ENCODE data around the gene ATP2B1. TPM values are rescaled to one million over a fixed set of nuclear protein-coding genes. Genes with fewer than 3 reads are reported as not detected.
A peak's percentile ranks its signal among the peaks of the same experiment; 100 is the strongest.

ATP2B1 gene
- total and polyA plus RNA-seq, 2 of the 13 experiments (the other 11 are each of a cell fraction or from before 2014, with no cell fraction given): 12.1 to 60.2 TPM

DNA sequence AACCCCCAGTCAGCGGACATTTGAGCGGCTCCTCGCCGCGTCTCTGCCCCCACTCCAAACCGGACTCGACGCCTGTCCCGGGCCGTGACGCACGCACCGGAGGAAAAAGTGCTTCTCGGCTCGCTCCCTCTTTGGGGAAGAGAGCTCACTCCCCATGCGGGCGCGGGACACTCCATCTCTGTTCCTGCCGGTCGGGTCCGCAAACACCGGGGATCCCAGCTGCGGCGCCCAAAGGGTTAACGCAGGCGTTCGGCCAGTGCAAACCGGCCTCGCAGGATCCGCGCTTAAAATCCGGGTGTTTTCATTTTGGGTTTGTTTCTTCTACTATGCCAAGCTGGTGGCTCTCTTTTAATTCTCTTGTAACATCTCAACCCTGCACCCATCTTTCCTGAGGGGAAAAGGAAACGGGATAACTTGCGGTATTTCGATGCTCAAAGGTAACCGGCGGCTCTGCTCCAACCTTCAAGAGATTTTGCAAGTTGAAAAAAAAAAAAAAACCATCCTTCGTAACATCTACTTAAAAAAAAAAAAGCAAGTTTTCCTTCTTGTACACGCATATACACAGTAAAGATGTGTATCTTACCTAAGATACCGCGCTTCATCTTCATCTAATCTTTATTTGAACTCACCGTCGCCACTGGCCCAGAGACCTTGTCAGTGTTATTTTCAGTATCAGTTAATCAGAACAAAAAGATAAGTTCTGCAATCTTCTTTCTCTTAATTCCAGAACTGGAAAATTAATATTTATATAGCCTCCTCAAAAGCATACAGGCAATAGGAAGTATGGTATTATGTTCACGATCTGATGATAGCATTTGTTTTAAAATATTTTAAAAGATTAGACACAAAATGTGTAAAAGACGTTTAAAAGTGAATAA, 1.6 kb upstream of the ATP2B1 start (continued):
- TF ChIP-seq, protein P1, sequence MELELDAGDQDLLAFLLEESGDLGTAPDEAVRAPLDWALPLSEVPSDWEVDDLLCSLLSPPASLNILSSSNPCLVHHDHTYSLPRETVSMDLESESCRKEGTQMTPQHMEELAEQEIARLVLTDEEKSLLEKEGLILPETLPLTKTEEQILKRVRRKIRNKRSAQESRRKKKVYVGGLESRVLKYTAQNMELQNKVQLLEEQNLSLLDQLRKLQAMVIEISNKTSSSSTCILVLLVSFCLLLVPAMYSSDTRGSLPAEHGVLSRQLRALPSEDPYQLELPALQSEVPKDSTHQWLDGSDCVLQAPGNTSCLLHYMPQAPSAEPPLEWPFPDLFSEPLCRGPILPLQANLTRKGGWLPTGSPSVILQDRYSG (CRISPR knock-in tag; IDR thresholded peaks at IDR 0.05): no peak
- TF ChIP-seq ZNF20 (CRISPR knock-in tag; IDR thresholded peaks at IDR 0.05): no peak
- no peak for TF ChIP-seq ZNF619 (CRISPR knock-in tag; IDR thresholded peaks at IDR 0.05)
- no peak for TF ChIP-seq RORA (CRISPR knock-in tag; IDR thresholded peaks at IDR 0.05)
- TF ChIP-seq, protein P2, sequence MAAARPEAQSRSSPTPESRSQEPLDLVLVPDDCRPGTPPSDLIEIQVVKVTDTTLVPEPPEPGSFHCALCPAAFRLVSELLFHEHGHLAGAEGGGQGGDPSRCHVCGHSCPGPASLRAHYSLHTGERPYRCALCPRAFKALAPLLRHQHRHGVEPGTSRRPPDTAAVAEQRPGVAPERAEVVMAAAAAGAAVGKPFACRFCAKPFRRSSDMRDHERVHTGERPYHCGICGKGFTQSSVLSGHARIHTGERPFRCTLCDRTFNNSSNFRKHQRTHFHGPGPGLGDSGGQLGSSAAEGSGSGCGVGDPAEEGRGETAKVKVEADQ (CRISPR knock-in tag; IDR thresholded peaks at IDR 0.05; ENCODE audit: borderline replicate concordance): 0 out of 2 replicates have a peak, but pooled peaks have one; percentile 4
- TF ChIP-seq, protein P3, sequence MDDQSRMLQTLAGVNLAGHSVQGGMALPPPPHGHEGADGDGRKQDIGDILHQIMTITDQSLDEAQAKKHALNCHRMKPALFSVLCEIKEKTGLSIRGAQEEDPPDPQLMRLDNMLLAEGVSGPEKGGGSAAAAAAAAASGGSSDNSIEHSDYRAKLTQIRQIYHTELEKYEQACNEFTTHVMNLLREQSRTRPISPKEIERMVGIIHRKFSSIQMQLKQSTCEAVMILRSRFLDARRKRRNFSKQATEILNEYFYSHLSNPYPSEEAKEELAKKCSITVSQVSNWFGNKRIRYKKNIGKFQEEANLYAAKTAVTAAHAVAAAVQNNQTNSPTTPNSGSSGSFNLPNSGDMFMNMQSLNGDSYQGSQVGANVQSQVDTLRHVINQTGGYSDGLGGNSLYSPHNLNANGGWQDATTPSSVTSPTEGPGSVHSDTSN (CRISPR knock-in tag; IDR thresholded peaks at IDR 0.05; ENCODE audit: borderline replicate concordance): no peak
- TF ChIP-seq, protein P4, sequence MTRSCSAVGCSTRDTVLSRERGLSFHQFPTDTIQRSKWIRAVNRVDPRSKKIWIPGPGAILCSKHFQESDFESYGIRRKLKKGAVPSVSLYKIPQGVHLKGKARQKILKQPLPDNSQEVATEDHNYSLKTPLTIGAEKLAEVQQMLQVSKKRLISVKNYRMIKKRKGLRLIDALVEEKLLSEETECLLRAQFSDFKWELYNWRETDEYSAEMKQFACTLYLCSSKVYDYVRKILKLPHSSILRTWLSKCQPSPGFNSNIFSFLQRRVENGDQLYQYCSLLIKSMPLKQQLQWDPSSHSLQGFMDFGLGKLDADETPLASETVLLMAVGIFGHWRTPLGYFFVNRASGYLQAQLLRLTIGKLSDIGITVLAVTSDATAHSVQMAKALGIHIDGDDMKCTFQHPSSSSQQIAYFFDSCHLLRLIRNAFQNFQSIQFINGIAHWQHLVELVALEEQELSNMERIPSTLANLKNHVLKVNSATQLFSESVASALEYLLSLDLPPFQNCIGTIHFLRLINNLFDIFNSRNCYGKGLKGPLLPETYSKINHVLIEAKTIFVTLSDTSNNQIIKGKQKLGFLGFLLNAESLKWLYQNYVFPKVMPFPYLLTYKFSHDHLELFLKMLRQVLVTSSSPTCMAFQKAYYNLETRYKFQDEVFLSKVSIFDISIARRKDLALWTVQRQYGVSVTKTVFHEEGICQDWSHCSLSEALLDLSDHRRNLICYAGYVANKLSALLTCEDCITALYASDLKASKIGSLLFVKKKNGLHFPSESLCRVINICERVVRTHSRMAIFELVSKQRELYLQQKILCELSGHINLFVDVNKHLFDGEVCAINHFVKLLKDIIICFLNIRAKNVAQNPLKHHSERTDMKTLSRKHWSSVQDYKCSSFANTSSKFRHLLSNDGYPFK (CRISPR knock-in tag; IDR thresholded peaks at IDR 0.05; ENCODE audit: borderline replicate concordance): peak; percentile 27; the same call in 1 of the 2 replicates
- TF ChIP-seq NCOR1 (IDR thresholded peaks at IDR 0.05; ENCODE audit: borderline replicate concordance, low read length): no peak
- no peak for TF ChIP-seq CCAR2 (optimal IDR thresholded peaks at IDR 0.05; ENCODE audit: low read depth, low read length)
- TF ChIP-seq, protein P5, sequence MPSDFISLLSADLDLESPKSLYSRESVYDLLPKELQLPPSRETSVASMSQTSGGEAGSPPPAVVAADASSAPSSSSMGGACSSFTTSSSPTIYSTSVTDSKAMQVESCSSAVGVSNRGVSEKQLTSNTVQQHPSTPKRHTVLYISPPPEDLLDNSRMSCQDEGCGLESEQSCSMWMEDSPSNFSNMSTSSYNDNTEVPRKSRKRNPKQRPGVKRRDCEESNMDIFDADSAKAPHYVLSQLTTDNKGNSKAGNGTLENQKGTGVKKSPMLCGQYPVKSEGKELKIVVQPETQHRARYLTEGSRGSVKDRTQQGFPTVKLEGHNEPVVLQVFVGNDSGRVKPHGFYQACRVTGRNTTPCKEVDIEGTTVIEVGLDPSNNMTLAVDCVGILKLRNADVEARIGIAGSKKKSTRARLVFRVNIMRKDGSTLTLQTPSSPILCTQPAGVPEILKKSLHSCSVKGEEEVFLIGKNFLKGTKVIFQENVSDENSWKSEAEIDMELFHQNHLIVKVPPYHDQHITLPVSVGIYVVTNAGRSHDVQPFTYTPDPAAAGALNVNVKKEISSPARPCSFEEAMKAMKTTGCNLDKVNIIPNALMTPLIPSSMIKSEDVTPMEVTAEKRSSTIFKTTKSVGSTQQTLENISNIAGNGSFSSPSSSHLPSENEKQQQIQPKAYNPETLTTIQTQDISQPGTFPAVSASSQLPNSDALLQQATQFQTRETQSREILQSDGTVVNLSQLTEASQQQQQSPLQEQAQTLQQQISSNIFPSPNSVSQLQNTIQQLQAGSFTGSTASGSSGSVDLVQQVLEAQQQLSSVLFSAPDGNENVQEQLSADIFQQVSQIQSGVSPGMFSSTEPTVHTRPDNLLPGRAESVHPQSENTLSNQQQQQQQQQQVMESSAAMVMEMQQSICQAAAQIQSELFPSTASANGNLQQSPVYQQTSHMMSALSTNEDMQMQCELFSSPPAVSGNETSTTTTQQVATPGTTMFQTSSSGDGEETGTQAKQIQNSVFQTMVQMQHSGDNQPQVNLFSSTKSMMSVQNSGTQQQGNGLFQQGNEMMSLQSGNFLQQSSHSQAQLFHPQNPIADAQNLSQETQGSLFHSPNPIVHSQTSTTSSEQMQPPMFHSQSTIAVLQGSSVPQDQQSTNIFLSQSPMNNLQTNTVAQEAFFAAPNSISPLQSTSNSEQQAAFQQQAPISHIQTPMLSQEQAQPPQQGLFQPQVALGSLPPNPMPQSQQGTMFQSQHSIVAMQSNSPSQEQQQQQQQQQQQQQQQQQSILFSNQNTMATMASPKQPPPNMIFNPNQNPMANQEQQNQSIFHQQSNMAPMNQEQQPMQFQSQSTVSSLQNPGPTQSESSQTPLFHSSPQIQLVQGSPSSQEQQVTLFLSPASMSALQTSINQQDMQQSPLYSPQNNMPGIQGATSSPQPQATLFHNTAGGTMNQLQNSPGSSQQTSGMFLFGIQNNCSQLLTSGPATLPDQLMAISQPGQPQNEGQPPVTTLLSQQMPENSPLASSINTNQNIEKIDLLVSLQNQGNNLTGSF (CRISPR knock-in tag; IDR thresholded peaks at IDR 0.05): no peak
- no peak for TF ChIP-seq RAD51 (IDR thresholded peaks at IDR 0.05; ENCODE audit: borderline replicate concordance)
- peak; percentile 50 for TF ChIP-seq U2AF1 (optimal IDR thresholded peaks at IDR 0.05; ENCODE audit: low read depth, low read length)
- TF ChIP-seq, protein P6, sequence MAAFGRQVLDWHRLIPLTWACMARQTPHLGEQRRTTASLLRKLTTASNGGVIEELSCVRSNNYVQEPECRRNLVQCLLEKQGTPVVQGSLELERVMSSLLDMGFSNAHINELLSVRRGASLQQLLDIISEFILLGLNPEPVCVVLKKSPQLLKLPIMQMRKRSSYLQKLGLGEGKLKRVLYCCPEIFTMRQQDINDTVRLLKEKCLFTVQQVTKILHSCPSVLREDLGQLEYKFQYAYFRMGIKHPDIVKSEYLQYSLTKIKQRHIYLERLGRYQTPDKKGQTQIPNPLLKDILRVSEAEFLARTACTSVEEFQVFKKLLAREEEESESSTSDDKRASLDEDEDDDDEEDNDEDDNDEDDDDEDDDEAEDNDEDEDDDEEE (CRISPR knock-in tag; IDR thresholded peaks at IDR 0.05): no peak
- TF ChIP-seq SRY (CRISPR knock-in tag; IDR thresholded peaks at IDR 0.05): peak; percentile 56; the same call in 1 of the 2 replicates
- no peak for TF ChIP-seq ZNF530 (CRISPR knock-in tag; IDR thresholded peaks at IDR 0.05; ENCODE audit: low read depth)
